ENCODE data around the gene FCHSD1.

The FCHSD1 gene

DNA sequence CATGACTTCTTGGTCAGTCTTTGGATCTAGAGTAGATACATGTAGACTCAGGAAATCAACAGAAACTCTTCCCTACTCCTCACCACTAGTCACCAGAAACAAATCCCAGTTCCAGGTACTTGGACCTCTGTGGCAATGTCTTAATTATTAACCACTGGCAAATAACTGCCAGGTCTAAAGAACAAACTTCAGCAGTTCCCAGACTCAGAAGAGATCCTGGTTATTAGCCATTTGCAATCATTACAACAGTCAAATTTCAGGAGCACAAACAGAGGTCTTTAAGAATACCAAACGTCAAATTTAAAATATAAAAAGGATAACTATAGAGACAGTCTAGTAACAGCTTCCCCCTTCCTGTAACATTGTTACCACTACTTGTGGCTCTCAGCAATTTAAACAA, 42.7 kb downstream of the FCHSD1 start:
- DNase-seq: no peak
- peaks cover 64% of the 10 kb centered on the region for H3K79me2 ChIP-seq (ENCODE audit: control insufficient read depth, insufficient read depth, low read length)
- no peak overlapping the region for H4K8ac ChIP-seq (ENCODE audit: low read depth, low read length)
- no peaks in the 10 kb centered on the region for H3K27me3 ChIP-seq (ENCODE audit: insufficient read depth, low read length, poor library complexity)
- H2AK5ac ChIP-seq (ENCODE audit: low read length): no peak overlapping the region
- H3K36me3 ChIP-seq (ENCODE audit: control insufficient read depth, insufficient read depth, low read length): no peaks in the 10 kb centered on the region
- no peak overlapping the region for H3K4me2 ChIP-seq (ENCODE audit: low read length)
- no peak overlapping the region for H3K56ac ChIP-seq (ENCODE audit: low read length)
- no peak overlapping the region for H2BK5ac ChIP-seq (ENCODE audit: low read length)
- H3K4ac ChIP-seq (ENCODE audit: low read depth, low read length): no peak overlapping the region
- H3K4me3 ChIP-seq (ENCODE audit: low read length): no peak overlapping the region
- WGBS (ENCODE audit: extremely low coverage, insufficient coverage, low lambda C conversion rate): no CpG with 5 or more reads among the region's 1 CpG
- H3K27ac ChIP-seq (ENCODE audit: low read depth, low read length): no peak overlapping the region
- H3K79me1 ChIP-seq (ENCODE audit: low read length): peaks cover 6% of the 10 kb centered on the region
- H2BK15ac ChIP-seq (replicated peaks; ENCODE audit: low read depth): no peak overlapping the region
- no peak overlapping the region for H2BK120ac ChIP-seq (ENCODE audit: low read depth, low read length)
- no peak overlapping the region for H3K9ac ChIP-seq (ENCODE audit: low read length)
- H3K4me1 ChIP-seq (ENCODE audit: control insufficient read depth, low read depth, low read length): peaks cover 2% of the 10 kb centered on the region
- H3K23ac ChIP-seq (ENCODE audit: low read length): no peak overlapping the region
- H3K18ac ChIP-seq (ENCODE audit: low read length): no peak overlapping the region
- H4K5ac ChIP-seq (ENCODE audit: low read length): no peak overlapping the region

DNA sequence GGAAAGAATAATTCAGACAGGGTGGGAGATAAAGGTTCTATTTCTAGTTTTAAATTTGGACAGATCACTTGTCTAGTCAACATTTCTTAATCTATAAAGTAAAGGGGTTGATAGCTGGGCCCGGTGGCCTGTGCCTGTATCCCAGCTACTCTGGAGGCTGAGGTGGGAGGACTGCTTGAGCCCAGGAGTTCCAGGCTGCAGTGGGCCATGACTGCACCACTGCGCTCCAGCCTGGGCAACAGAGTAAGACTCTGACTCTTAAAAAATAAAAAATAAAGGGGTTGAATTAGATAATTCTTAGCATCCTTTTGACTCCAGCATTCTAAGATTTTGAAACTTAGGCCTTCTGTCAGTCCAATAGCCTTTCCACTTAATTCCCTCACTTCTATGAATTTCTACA, 43.2 kb downstream of the FCHSD1 start:
- Histone ChIP-seq H4K8ac (ENCODE audit: low read depth, low read length) (no peak overlapping the region), H3K79me1 (ENCODE audit: low read length) (peaks cover 6% of the 10 kb centered on the region), H3K56ac (ENCODE audit: low read length) (no peak overlapping the region), H3K36me3 (ENCODE audit: control insufficient read depth, insufficient read depth, low read length) (no peaks in the 10 kb centered on the region), H4K5ac (ENCODE audit: low read length) (no peak overlapping the region), H3K4ac (ENCODE audit: low read depth, low read length) (no peak overlapping the region), H3K4me1 (ENCODE audit: control insufficient read depth, low read depth, low read length) (no peaks in the 10 kb centered on the region), H2BK120ac (ENCODE audit: low read depth, low read length) (no peak overlapping the region), H3K4me3 (ENCODE audit: low read length) (no peak overlapping the region), H3K27ac (ENCODE audit: low read depth, low read length) (no peak overlapping the region), H2BK5ac (ENCODE audit: low read length) (no peak overlapping the region), H3K4me2 (ENCODE audit: low read length) (no peak overlapping the region), H2AK5ac (ENCODE audit: low read length) (no peak overlapping the region), H3K79me2 (ENCODE audit: control insufficient read depth, insufficient read depth, low read length) (peaks cover 60% of the 10 kb centered on the region), H3K23ac (ENCODE audit: low read length) (no peak overlapping the region), H3K9ac (ENCODE audit: low read length) (no peak overlapping the region), H2BK15ac (replicated peaks; ENCODE audit: low read depth) (no peak overlapping the region), H3K27me3 (ENCODE audit: insufficient read depth, low read length, poor library complexity) (no peaks in the 10 kb centered on the region), H3K18ac (ENCODE audit: low read length) (no peak overlapping the region)
- no CpG with 5 or more reads among the region's 2 CpGs for WGBS (ENCODE audit: extremely low coverage, insufficient coverage, low lambda C conversion rate)
- no peak for DNase-seq

DNA sequence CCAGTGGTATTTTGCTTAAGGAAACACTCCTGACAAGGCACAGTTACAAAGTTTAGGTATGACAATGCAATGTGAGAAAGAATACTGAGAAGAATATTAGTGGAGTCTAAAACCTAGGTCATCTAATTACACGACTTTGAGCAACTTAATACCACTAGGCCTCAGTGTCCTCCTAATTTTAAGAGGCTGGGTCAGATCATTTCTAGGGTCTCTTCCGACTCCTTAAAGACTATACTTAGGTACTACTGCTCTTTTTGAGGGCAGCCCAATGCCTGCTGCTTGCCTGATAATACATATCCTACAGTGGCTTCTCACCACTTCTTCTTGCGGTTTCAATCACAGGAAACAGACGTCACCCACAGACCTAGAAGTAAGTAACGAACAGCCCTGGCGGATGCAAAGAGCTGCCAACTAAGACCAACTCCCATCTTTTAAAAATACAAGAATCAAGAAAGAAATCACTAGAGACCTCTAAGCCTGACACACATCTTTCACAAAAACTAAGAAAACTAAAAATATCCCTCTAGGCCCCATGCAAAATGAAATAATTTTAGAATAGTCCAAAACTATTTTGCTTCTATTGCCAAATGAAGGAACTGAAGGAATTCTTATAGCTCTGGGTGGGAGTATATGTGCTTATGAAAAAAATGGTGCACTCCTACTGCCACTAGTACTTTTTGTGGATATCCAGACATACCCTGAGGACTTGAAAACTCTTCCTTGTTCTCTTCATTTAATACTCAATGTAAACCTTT, 45.5 kb downstream of the FCHSD1 start:
- no peaks in the 10 kb centered on the region for H3K36me3 ChIP-seq (ENCODE audit: control insufficient read depth, insufficient read depth, low read length)
- no peak overlapping the region for H2BK120ac ChIP-seq (ENCODE audit: low read depth, low read length)
- H3K4ac ChIP-seq (ENCODE audit: low read depth, low read length): no peak overlapping the region
- H3K4me3 ChIP-seq (ENCODE audit: low read length): no peak overlapping the region
- peaks cover 8% of the 10 kb centered on the region for H3K79me1 ChIP-seq (ENCODE audit: low read length)
- H3K23ac ChIP-seq (ENCODE audit: low read length): no peak overlapping the region
- peak overlapping the region; percentile 18 for H3K18ac ChIP-seq (ENCODE audit: low read length)
- H3K27ac ChIP-seq (ENCODE audit: low read depth, low read length): no peak overlapping the region
- H3K9ac ChIP-seq (ENCODE audit: low read length): no peak overlapping the region
- H3K56ac ChIP-seq (ENCODE audit: low read length): no peak overlapping the region
- DNase-seq: no peak
- no peak overlapping the region for H2BK5ac ChIP-seq (ENCODE audit: low read length)
- no peak overlapping the region for H2BK15ac ChIP-seq (replicated peaks; ENCODE audit: low read depth)
- H4K8ac ChIP-seq (ENCODE audit: low read depth, low read length): no peak overlapping the region
- WGBS (ENCODE audit: extremely low coverage, insufficient coverage, low lambda C conversion rate): no CpG with 5 or more reads among the region's 6 CpGs
- H2AK5ac ChIP-seq (ENCODE audit: low read length): no peak overlapping the region
- no peaks in the 10 kb centered on the region for H3K27me3 ChIP-seq (ENCODE audit: insufficient read depth, low read length, poor library complexity)
- H4K5ac ChIP-seq (ENCODE audit: low read length): no peak overlapping the region
- H3K4me1 ChIP-seq (ENCODE audit: control insufficient read depth, low read depth, low read length): no peaks in the 10 kb centered on the region
- no peak overlapping the region for H3K4me2 ChIP-seq (ENCODE audit: low read length)
- peaks cover 52% of the 10 kb centered on the region for H3K79me2 ChIP-seq (ENCODE audit: control insufficient read depth, insufficient read depth, low read length)

DNA sequence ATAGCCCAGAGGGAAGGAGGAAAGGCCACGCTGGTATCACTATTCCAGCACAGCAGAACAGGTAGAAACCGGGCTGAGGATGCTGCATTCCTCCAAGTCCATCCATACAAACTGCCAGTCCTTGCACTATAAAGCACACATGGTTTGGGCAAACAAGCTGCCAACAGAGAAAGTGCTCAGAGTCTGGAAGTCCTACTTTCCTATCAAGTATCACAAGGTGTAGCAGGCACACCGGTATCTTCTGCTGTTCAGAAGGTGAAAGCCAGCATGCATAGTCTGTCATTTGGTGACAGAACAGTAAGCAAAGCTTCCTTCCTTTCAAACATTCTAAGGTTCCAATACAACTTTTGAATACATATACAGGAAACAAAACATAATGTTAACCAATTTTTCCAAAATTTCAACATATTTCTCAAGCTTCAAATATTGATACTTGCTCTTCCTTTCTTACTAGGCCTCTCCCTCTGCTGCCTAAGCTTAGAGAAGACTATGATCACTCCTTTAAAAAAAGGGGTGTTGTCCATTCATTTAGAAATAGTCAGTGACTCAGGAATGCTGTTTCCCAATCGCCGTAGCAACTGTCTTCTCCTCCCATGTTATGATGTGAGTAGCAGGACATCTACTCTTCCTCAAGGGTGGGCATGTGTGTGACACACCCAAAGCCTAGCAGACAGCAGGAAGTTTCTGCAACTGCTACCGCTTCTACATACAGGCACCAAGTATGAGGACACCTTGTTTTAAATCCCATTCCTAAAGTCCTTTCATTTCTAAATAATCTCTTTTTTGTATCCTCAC, 47.1 kb downstream of the FCHSD1 start:
- no peak overlapping the region for H3K23ac ChIP-seq (ENCODE audit: low read length)
- no CpG with 5 or more reads among the region's 6 CpGs for WGBS (ENCODE audit: extremely low coverage, insufficient coverage, low lambda C conversion rate)
- no peak overlapping the region for H3K4me2 ChIP-seq (ENCODE audit: low read length)
- no peak overlapping the region for H3K56ac ChIP-seq (ENCODE audit: low read length)
- no peak overlapping the region for H2BK15ac ChIP-seq (replicated peaks; ENCODE audit: low read depth)
- H3K27ac ChIP-seq (ENCODE audit: low read depth, low read length): no peak overlapping the region
- no peak overlapping the region for H3K18ac ChIP-seq (ENCODE audit: low read length)
- no peaks in the 10 kb centered on the region for H3K27me3 ChIP-seq (ENCODE audit: insufficient read depth, low read length, poor library complexity)
- no peak overlapping the region for H3K9ac ChIP-seq (ENCODE audit: low read length)
- H3K4me1 ChIP-seq (ENCODE audit: control insufficient read depth, low read depth, low read length): no peaks in the 10 kb centered on the region
- H2BK5ac ChIP-seq (ENCODE audit: low read length): no peak overlapping the region
- H3K4me3 ChIP-seq (ENCODE audit: low read length): no peak overlapping the region
- no peak overlapping the region for H2BK120ac ChIP-seq (ENCODE audit: low read depth, low read length)
- no peak overlapping the region for H4K8ac ChIP-seq (ENCODE audit: low read depth, low read length)
- no peak overlapping the region for H4K5ac ChIP-seq (ENCODE audit: low read length)
- H3K36me3 ChIP-seq (ENCODE audit: control insufficient read depth, insufficient read depth, low read length): no peaks in the 10 kb centered on the region
- H2AK5ac ChIP-seq (ENCODE audit: low read length): no peak overlapping the region
- peak; percentile 95 for DNase-seq
- peaks cover 12% of the 10 kb centered on the region for H3K79me1 ChIP-seq (ENCODE audit: low read length)
- peaks cover 55% of the 10 kb centered on the region for H3K79me2 ChIP-seq (ENCODE audit: control insufficient read depth, insufficient read depth, low read length)
- no peak overlapping the region for H3K4ac ChIP-seq (ENCODE audit: low read depth, low read length)

DNA sequence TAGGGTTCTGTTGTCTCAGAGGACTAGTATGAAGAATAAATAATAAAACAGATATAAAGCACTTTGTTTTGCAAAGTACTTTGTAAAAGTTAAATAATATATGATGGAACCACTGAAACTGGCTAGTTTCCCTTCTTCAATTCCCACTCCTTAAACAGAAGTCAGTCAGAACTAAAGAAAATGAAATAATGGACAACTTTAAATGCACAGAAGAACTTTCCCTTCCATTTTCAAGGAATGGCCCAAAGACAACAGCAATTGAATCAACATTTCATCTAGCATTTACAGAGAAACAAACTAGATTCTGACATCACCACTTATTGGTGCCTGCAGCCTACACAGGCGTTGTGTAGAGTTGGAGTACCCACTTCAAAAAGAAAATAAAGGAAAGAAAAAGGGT, 48.6 kb downstream of the FCHSD1 start:
- Histone ChIP-seq H2BK15ac (replicated peaks; ENCODE audit: low read depth) (no peak overlapping the region), H3K79me2 (ENCODE audit: control insufficient read depth, insufficient read depth, low read length) (peaks cover 51% of the 10 kb centered on the region), H3K4me3 (ENCODE audit: low read length) (no peak overlapping the region), H3K27ac (ENCODE audit: low read depth, low read length) (no peak overlapping the region), H3K36me3 (ENCODE audit: control insufficient read depth, insufficient read depth, low read length) (no peaks in the 10 kb centered on the region), H3K4me2 (ENCODE audit: low read length) (no peak overlapping the region), H3K4ac (ENCODE audit: low read depth, low read length) (no peak overlapping the region), H3K18ac (ENCODE audit: low read length) (no peak overlapping the region), H3K23ac (ENCODE audit: low read length) (no peak overlapping the region), H3K56ac (ENCODE audit: low read length) (no peak overlapping the region), H3K9ac (ENCODE audit: low read length) (no peak overlapping the region), H2AK5ac (ENCODE audit: low read length) (no peak overlapping the region), H2BK120ac (ENCODE audit: low read depth, low read length) (no peak overlapping the region), H3K27me3 (ENCODE audit: insufficient read depth, low read length, poor library complexity) (no peaks in the 10 kb centered on the region), H4K8ac (ENCODE audit: low read depth, low read length) (no peak overlapping the region), H3K4me1 (ENCODE audit: control insufficient read depth, low read depth, low read length) (no peaks in the 10 kb centered on the region), H2BK5ac (ENCODE audit: low read length) (no peak overlapping the region), H4K5ac (ENCODE audit: low read length) (no peak overlapping the region), H3K79me1 (ENCODE audit: low read length) (peaks cover 17% of the 10 kb centered on the region)
- WGBS (ENCODE audit: extremely low coverage, insufficient coverage, low lambda C conversion rate): no CpG with 5 or more reads among the region's 1 CpG
- no peak for DNase-seq

All from mesendoderm (in vitro differentiated cells).